Measurements from ENCODE around the gene SLC23A2. TPM values are rescaled to one million over a fixed set of nuclear protein-coding genes. Genes with fewer than 3 reads are reported as not detected.

Gene SLC23A2
- total and polyA plus RNA-seq, 8 donors, result 2.6 to 58.3 (median 6.4) TPM

- no peak overlapping the region for H3K4me3 ChIP-seq
- no peak for DNase-seq
- no peaks in the 10 kb centered on the region for H3K27me3 ChIP-seq
- peaks cover 4 to 26% (median 13%) of the 10 kb centered on the region in 4 donors for H3K4me1 ChIP-seq
- H3K9me3 ChIP-seq, result no peaks in the 10 kb centered on the region
- TF ChIP-seq POLR2A (IDR thresholded peaks at IDR 0.05) (no peak), POLR2AphosphoS5 (IDR thresholded peaks at IDR 0.05) (no peak), EP300 (IDR thresholded peaks at IDR 0.05) (no peak)
- TF ChIP-seq, protein P1, sequence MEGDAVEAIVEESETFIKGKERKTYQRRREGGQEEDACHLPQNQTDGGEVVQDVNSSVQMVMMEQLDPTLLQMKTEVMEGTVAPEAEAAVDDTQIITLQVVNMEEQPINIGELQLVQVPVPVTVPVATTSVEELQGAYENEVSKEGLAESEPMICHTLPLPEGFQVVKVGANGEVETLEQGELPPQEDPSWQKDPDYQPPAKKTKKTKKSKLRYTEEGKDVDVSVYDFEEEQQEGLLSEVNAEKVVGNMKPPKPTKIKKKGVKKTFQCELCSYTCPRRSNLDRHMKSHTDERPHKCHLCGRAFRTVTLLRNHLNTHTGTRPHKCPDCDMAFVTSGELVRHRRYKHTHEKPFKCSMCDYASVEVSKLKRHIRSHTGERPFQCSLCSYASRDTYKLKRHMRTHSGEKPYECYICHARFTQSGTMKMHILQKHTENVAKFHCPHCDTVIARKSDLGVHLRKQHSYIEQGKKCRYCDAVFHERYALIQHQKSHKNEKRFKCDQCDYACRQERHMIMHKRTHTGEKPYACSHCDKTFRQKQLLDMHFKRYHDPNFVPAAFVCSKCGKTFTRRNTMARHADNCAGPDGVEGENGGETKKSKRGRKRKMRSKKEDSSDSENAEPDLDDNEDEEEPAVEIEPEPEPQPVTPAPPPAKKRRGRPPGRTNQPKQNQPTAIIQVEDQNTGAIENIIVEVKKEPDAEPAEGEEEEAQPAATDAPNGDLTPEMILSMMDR (IDR thresholded peaks at IDR 0.05), result no peak
- 92 to 96% (median 96%) methylated on average over 12 of the region's 12 CpGs for WGBS, 5 donors
- intact Hi-C loops (cut with DNase I; ENCODE audit: low total_unique reads), result no loop called here
- H3K27ac ChIP-seq, result peak overlapping the region in 3 of 5 donors; percentile 9 to 28 (median 16)
- H3K36me3 ChIP-seq, result peaks cover 0 to 31% (median 28%) of the 10 kb centered on the region in 4 donors
Observed at GRCh38 chr20:4967752-4968477, 33.4 kb downstream of the SLC23A2 start.

DNA sequence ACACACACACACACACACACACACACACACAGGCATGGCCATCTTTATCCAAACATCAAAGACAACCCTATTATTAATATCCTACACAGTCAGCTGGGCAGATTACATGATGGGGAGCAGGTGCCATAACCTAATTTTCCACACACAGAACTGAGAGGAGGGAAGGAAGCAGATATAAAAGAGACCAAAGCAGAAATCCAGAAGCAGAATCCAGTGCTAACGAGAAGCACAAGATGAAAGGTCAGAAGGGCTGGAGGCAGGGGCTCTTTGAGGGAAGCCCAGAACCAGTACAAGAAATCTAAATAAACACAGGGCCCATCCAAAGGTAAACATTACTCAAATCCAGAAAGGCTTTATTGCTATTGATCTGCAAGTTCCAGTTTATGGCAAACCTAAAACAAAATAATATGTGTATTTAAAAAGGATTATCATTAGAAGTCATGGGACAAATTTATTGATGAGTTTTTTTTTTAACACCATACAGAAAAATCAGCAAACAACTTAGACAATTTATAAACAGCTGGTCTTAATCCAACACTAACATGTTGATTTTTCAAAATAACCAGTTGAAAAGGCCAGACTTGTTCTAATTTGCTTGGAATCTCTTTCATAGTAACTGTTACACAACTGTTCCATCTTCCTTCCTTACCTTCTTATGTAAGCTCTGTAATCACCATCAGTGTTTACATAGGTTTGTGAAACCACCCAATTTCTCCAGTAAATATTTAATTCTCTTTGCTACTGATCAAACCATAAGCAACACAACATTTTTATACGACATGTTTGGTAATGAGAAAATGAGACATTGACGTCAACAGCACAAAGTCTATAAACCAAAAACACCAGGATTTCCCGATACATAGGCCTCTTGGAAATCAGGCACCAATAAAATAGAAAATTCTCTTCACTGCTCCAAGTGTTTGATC is 34.2 kb downstream of the SLC23A2 start:
- no peak for DNase-seq
- no peak overlapping the region for H3K4me3 ChIP-seq
- H3K9me3 ChIP-seq, result no peaks in the 10 kb centered on the region
- TF ChIP-seq POLR2A (IDR thresholded peaks at IDR 0.05), result no peak
- peak in 1 of 3 donors; percentile 32 for TF ChIP-seq POLR2AphosphoS5 (IDR thresholded peaks at IDR 0.05)
- peaks cover 0 to 31% (median 28%) of the 10 kb centered on the region in 4 donors for H3K36me3 ChIP-seq
- peak overlapping the region in 4 of 5 donors; percentile 9 to 28 (median 16) for H3K27ac ChIP-seq
- WGBS, 5 donors, result 31 to 53% (median 44%) methylated on average over 4 of the region's 4 CpGs
- intact Hi-C loops (cut with DNase I; ENCODE audit: low total_unique reads), result no loop called here
- peaks cover 0 to 25% (median 7%) of the 10 kb centered on the region in 4 donors for H3K4me1 ChIP-seq
- H3K27me3 ChIP-seq, result no peaks in the 10 kb centered on the region

GRCh38 chr20:4962241-4962855 is 39.0 kb downstream of the SLC23A2 start:
- H3K27me3 ChIP-seq, result no peaks in the 10 kb centered on the region
- no peaks in the 10 kb centered on the region for H3K36me3 ChIP-seq
- H3K27ac ChIP-seq, result peak overlapping the region in 2 of 5 donors; percentile 1 to 25
- TF ChIP-seq EP300 (IDR thresholded peaks at IDR 0.05) (no peak), POLR2A (IDR thresholded peaks at IDR 0.05) (no peak), POLR2AphosphoS5 (IDR thresholded peaks at IDR 0.05) (no peak)
- TF ChIP-seq, protein P1 (IDR thresholded peaks at IDR 0.05), result no peak
- H3K4me1 ChIP-seq, result peaks cover 0 to 24% (median 9%) of the 10 kb centered on the region in 4 donors
- peak in 1 of 2 donors; percentile 26 for DNase-seq
- 76 to 90% (median 88%) methylated on average over 10 of the region's 10 CpGs for WGBS, 5 donors
- intact Hi-C loops (cut with DNase I; ENCODE audit: low total_unique reads), result no loop called here
- no peaks in the 10 kb centered on the region for H3K9me3 ChIP-seq
- H3K4me3 ChIP-seq, result no peak overlapping the region

DNA sequence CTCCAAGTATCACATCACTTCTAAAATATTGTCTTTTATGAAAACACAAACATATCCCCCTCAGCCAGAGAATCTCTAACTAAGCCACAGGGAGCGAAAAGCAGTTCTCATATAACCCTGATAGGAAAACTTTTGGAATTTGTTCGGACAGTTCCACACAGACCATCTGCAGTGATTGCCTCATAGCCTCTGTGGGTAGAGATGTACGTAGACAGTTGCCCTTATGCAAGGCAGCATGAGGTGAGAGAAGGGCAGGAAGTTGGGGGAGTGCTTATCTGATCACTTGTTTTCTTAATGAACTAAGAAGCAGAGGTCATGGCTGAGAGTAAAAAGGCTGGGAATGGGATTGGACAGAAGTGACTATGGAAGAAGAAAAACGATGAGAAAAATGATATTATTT is 39.6 kb downstream of the SLC23A2 start:
- peak in 1 of 2 donors; percentile 27 for DNase-seq
- Histone ChIP-seq H3K9me3 (no peaks in the 10 kb centered on the region), H3K27me3 (no peaks in the 10 kb centered on the region), H3K36me3 (no peaks in the 10 kb centered on the region), H3K4me1 (peaks cover 0 to 18% (median 6%) of the 10 kb centered on the region in 4 donors), H3K4me3 (no peak overlapping the region), H3K27ac (peak overlapping the region in 2 of 5 donors; percentile 1 to 25)
- WGBS, 5 donors, result 71 to 84% (median 71%) methylated on average over 4 of the region's 4 CpGs
- TF ChIP-seq, protein P1 (IDR thresholded peaks at IDR 0.05), result no peak
- TF ChIP-seq POLR2AphosphoS5 (IDR thresholded peaks at IDR 0.05) (peak in 2 of 3 donors; percentile 9 to 39), POLR2A (IDR thresholded peaks at IDR 0.05) (no peak), EP300 (IDR thresholded peaks at IDR 0.05) (no peak)
- intact Hi-C loops (cut with DNase I; ENCODE audit: low total_unique reads), result no loop called here

Data from stomach (tissue), 9 donors.